Measurements from ENCODE around the gene TCF4.

The TCF4 gene

GRCh38 chr18:55543130-55543704, 44.8 kb downstream of the TCF4 start:
- H3K27me3 ChIP-seq (ENCODE audit: control insufficient read depth, low read length), result no peaks in the 10 kb centered on the region
- TF ChIP-seq, protein P1, sequence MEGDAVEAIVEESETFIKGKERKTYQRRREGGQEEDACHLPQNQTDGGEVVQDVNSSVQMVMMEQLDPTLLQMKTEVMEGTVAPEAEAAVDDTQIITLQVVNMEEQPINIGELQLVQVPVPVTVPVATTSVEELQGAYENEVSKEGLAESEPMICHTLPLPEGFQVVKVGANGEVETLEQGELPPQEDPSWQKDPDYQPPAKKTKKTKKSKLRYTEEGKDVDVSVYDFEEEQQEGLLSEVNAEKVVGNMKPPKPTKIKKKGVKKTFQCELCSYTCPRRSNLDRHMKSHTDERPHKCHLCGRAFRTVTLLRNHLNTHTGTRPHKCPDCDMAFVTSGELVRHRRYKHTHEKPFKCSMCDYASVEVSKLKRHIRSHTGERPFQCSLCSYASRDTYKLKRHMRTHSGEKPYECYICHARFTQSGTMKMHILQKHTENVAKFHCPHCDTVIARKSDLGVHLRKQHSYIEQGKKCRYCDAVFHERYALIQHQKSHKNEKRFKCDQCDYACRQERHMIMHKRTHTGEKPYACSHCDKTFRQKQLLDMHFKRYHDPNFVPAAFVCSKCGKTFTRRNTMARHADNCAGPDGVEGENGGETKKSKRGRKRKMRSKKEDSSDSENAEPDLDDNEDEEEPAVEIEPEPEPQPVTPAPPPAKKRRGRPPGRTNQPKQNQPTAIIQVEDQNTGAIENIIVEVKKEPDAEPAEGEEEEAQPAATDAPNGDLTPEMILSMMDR (IDR thresholded peaks at IDR 0.05; ENCODE audit: low read depth, low read length, poor library complexity, severe bottlenecking), result no peak
- TF ChIP-seq EZH2phosphoT487 (IDR thresholded peaks at IDR 0.05; ENCODE audit: borderline replicate concordance, low read length), result no peak
- H3K4me2 ChIP-seq (ENCODE audit: low read length), result no peak overlapping the region
- peaks cover 12% of the 10 kb centered on the region for H3K36me3 ChIP-seq (ENCODE audit: control insufficient read depth, low read length)
- peaks cover 6% of the 10 kb centered on the region for H3K4me1 ChIP-seq (ENCODE audit: control insufficient read depth, low read length)
- H3K27ac ChIP-seq (ENCODE audit: low read depth, low read length), result no peak overlapping the region
- H4K20me1 ChIP-seq (ENCODE audit: control insufficient read depth, insufficient read depth, low read depth, low read length), result no peaks in the 10 kb centered on the region
- H3K9me2 ChIP-seq (replicated peaks; ENCODE audit: control insufficient read depth, low read length), result no peaks in the 10 kb centered on the region
- H3K4me3 ChIP-seq (ENCODE audit: low read length), result no peak overlapping the region
- no peaks in the 10 kb centered on the region for H3K9me3 ChIP-seq (ENCODE audit: control insufficient read depth, insufficient read depth, low read length)
- H3F3A ChIP-seq (ENCODE audit: control insufficient read depth, insufficient read depth), result 0 out of 2 replicates have a peak, but pooled peaks cover 3% of the 10 kb centered on the region
- peaks cover 94% of the 10 kb centered on the region for H3K79me2 ChIP-seq (ENCODE audit: control insufficient read depth, low read length)

- no peaks in the 10 kb centered on the region for H3K9me3 ChIP-seq (ENCODE audit: control insufficient read depth, insufficient read depth, low read length)
- peaks cover 10% of the 10 kb centered on the region for H3K36me3 ChIP-seq (ENCODE audit: control insufficient read depth, low read length)
- H3K79me2 ChIP-seq (ENCODE audit: control insufficient read depth, low read length), result peaks cover 91% of the 10 kb centered on the region
- H3K4me3 ChIP-seq (ENCODE audit: low read length), result no peak overlapping the region
- TF ChIP-seq EZH2phosphoT487 (IDR thresholded peaks at IDR 0.05; ENCODE audit: borderline replicate concordance, low read length), result no peak
- TF ChIP-seq, protein P1 (IDR thresholded peaks at IDR 0.05; ENCODE audit: low read depth, low read length, poor library complexity, severe bottlenecking), result no peak
- H3K27me3 ChIP-seq (ENCODE audit: control insufficient read depth, low read length), result no peaks in the 10 kb centered on the region
- H3K4me2 ChIP-seq (ENCODE audit: low read length), result no peak overlapping the region
- 0 out of 2 replicates have a peak, but pooled peaks cover 3% of the 10 kb centered on the region for H3F3A ChIP-seq (ENCODE audit: control insufficient read depth, insufficient read depth)
- H4K20me1 ChIP-seq (ENCODE audit: control insufficient read depth, insufficient read depth, low read depth, low read length), result no peaks in the 10 kb centered on the region
- no peak overlapping the region for H3K27ac ChIP-seq (ENCODE audit: low read depth, low read length)
- peaks cover 5% of the 10 kb centered on the region for H3K4me1 ChIP-seq (ENCODE audit: control insufficient read depth, low read length)
- no peaks in the 10 kb centered on the region for H3K9me2 ChIP-seq (replicated peaks; ENCODE audit: control insufficient read depth, low read length)
These were observed 46.4 kb downstream of the TCF4 start for GRCh38 chr18:55541571-55541970.

DNA sequence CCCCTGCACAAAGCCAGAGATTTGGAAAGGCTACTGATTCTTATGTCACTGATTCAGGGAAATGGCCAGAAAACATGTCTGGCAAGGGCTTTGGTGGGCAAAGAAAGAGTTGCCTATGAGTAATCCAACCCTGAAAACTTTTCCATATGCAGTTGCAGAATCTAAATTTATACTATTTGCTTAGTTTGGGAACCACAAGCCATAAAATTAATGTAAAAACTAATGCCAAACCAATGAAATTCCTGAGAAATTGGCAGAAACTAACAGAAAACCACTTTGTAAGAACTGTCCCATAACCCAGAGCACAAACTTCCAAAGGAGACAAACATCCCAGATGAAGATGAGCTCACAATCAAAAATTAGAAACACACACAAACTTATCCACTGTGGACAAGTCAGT, 48.8 kb downstream of the TCF4 start:
- no peaks in the 10 kb centered on the region for H4K20me1 ChIP-seq (ENCODE audit: control insufficient read depth, insufficient read depth, low read depth, low read length)
- H3K9me3 ChIP-seq (ENCODE audit: control insufficient read depth, insufficient read depth, low read length), result no peaks in the 10 kb centered on the region
- H3K4me3 ChIP-seq (ENCODE audit: low read length), result no peak overlapping the region
- TF ChIP-seq EZH2phosphoT487 (IDR thresholded peaks at IDR 0.05; ENCODE audit: borderline replicate concordance, low read length), result no peak
- TF ChIP-seq, protein P1 (IDR thresholded peaks at IDR 0.05; ENCODE audit: low read depth, low read length, poor library complexity, severe bottlenecking), result no peak
- H3F3A ChIP-seq (ENCODE audit: control insufficient read depth, insufficient read depth), result 0 out of 2 replicates have a peak, but pooled peaks cover 3% of the 10 kb centered on the region
- peaks cover 8% of the 10 kb centered on the region; the same call in 1 of the 2 replicates for H3K4me1 ChIP-seq (ENCODE audit: control insufficient read depth, low read length)
- no peak overlapping the region for H3K27ac ChIP-seq (ENCODE audit: low read depth, low read length)
- H3K79me2 ChIP-seq (ENCODE audit: control insufficient read depth, low read length), result peaks cover 94% of the 10 kb centered on the region
- no peaks in the 10 kb centered on the region for H3K9me2 ChIP-seq (replicated peaks; ENCODE audit: control insufficient read depth, low read length)
- peaks cover 9% of the 10 kb centered on the region for H3K36me3 ChIP-seq (ENCODE audit: control insufficient read depth, low read length)
- no peaks in the 10 kb centered on the region for H3K27me3 ChIP-seq (ENCODE audit: control insufficient read depth, low read length)
- no peak overlapping the region for H3K4me2 ChIP-seq (ENCODE audit: low read length)

All from DOHH2 (cell line).